GM18873 (cell line): Measurements from ENCODE around the gene PSMC5.

Experiments
- ATAC-seq: cut with Tn5 transposase; IDR thresholded peaks from one replicate; pipeline ENCODE4 v1.9.1; 2021; ENCODE audit warnings: mild to moderate bottlenecking, moderate library complexity, moderate number of reproducible peaks; ENCODE audit not compliant: unreplicated experiment, low FRiP score

The PSMC5 gene

DNA sequence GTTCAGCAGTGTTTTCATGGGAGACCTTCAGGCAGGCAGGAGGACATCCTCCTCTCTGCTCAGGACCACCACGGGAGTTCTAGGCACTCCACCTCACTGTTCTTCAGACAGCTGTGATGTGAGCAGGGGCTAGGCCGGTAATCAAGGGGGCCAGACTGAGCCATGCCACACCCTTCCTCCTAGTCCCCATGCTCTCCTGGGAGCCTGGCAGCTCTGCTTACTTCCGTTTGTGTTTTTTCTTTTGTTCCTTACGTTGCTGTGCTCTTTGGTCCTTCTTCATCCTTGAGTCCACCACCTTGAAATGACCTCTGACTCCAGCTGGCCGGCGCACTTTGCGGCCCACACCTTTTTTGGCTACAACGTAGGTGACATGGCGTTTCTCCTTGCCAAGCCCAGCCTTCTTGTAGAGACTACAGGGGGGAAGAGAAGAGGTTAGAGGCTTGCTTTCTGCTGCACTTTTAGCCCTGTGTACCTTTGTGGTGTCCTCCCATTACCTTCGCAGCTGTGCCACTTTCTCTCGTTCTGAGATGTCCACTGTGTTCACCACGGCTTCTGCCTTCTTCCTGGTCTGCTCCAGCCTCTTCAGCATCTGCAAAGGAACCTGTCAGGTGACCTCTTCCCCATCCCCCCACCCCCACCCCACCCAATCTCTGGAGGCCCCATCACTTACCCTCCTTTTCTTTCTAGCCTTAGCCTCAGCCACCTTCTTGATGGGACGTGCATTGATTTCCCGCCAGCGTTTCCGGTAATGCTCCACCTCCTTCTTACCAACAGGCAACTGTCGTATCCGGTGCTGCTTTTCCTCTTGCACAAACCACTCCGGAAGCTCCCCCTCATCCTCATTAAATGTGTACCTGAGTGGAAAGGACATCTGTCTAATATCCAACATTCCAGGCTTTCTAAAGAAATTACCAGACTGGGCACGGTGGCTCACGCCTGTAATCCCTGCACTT, 7.4 kb upstream of the PSMC5 start:
- ATAC-seq: no peak

DNA sequence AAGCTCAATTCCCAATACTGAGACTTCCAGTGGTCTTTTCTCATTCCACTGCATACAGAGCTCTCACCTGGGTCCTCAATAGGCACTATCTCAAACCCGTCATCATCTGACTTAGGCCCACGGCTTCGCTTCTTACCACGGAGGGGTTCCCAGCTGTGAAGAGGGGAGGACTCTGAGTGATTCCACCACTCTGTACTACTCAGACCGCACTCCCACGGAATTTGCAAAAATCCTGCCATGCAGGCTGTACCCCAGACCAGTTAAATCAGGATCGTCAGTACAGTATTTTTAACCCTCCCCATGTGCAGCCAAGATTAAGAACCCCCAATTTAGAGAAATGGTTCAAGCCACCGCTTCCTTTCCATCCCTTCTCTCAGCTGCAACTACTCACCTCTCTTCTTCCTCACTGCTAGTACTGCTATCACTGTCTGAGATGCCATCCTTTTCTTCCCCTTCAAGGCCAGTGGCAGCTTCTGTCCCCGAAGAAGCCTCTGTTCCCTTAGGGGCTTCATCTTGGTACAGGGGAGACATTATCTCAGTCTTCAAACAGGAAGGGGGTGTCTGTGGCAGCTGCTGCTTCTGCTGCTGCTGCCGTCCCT, 6.2 kb upstream of the PSMC5 start:
- no peak for ATAC-seq

DNA sequence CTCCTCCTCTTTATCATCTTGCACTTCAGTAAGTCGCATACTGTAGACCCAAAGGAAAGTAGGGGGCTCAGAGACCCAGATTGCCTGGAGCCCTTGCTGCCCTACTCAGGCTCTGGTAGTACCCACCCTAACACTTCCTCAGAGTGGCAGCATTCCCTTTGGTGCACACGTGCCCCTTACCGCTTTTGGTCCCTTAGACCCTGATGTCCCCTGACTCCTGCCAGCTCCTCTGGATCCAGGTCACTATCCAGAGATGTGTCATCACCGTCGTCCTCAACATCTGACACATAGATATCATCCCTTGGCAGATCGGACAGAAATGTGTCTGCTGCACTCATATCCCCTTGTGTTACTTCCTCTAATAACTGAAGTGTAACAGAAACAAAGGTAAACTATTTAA, 5.4 kb upstream of the PSMC5 start:
- ATAC-seq: no peak

DNA sequence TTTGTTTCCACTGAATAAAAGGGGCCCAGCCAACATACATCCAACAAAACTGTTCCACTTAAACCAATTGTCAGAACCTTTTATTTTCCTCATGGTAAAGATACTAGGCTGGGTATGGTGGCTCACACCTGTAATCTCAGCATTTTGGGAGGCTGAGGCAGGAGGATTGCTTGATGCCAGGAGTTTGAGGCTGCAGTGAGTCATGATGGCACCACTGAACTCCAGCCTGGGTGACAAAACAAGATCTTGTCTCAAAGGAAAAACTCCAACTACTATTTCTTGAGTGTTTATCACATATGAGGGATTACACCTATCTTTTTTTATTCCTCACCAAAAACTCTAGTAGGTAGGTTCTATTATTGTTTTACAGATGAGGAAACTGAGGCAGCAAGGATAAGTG, 4.7 kb upstream of the PSMC5 start:
- no peak for ATAC-seq

DNA sequence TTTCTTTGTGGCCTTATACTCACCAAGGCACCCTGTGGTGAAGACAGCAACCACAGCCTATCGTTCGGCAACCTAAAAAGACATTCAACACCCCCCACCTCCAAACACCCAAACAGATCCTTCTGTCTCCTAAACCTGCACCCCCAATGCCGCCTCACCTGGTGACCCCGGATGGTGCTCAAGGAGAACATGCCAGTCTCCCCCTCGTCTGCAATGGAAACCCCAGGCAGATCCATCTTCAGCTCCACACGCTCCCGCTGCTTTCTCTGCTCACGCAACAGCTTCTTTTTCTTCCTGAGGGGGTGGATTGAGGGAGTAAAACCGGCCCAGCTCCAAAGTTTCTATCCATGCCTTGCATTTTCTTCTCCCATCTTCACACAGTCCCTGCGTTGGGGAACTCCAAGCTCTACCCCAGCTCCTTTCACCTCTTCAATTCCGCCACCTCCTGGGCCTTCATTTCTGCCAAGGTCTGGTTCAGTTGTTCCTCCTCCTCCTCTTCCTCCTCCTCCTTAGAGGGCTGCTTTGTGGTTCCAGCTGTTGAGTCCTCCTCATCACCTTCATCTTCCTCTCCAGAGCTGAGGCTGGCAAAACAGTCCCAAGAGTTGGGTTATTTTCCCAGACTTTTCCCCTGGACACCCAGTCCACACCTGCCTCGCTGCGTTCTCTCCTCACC, 3.4 kb upstream of the PSMC5 start:
- no peak for ATAC-seq

DNA sequence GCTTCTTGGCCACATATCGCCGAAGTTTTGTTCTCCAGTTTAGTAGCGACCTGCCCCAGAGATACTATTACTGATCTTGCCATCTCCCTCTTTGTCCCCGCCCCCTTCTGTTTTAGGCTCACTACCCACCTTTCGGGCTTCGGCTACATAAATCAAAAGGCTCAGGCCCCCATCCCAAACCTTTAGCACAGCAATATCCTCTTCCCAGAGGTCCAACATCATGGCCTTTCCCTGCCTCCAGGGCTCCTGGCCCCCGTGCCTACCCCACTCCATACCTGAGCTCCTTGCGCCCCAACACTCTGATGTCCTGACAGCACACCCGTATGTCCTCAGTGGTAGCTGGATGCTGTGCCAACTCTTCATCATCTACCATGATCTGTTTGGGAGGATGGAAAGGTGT, 2.9 kb upstream of the PSMC5 start:
- no peak for ATAC-seq

GRCh38 chr17:63826468-63827001, 696 bp upstream of the PSMC5 start:
- ATAC-seq: no peak

DNA sequence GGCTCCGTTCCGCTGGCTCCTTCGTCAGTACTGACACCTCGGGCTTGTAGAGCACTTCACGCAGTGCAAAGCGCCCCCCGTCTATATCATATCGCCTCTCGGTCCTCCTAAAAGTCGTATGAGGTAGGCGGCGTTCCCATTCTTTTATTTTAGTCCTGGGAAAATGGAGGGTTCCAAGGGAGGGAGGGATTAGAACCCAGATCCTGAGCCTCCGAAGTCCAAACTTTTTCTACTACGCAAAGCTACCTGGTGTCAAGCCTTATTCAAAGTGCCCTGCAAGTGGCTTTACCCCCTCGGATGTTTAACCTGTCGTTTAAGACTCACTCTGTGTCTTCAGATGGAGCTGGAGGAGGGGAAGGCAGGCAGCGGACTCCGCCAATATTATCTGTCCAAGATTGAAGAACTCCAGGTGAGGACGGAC, 580 bp downstream of the PSMC5 start:
- ATAC-seq: no peak

- no peak for ATAC-seq
These were observed 1.7 kb downstream of the PSMC5 start for GRCh38 chr17:63828936-63829335.

DNA sequence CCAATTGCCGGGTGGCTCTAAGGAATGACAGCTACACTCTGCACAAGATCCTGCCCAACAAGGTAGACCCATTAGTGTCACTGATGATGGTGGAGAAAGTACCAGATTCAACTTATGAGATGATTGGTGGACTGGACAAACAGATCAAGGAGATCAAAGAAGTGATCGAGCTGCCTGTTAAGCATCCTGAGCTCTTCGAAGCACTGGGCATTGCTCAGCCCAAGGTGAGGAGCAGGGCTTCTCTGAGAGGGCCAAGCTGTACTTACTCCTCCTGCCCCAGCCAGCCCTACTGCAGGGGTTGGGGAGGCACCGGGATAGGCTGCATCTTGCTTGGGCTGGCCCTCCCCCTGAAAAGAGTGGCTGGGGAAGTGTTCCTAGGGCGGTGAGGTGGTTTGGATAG, 3.0 kb downstream of the PSMC5 start:
- no peak for ATAC-seq

- ATAC-seq: no peak
These were observed 3.8 kb downstream of the PSMC5 start for GRCh38 chr17:63830904-63831491.

DNA sequence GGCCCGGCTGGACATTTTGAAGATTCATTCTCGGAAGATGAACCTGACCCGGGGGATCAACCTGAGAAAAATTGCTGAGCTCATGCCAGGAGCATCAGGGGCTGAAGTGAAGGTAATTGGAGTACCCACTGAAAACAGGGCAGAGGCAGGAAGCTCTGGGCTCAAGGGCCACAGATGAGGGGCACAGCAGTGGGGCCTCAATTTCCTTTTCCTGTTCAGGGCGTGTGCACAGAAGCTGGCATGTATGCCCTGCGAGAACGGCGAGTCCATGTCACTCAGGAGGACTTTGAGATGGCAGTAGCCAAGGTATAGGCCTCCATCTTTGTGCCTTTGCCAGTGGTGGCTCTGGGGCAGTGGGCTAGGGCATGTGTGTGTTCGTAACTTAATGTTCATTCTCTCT, 4.3 kb downstream of the PSMC5 start:
- ATAC-seq: no peak

DNA sequence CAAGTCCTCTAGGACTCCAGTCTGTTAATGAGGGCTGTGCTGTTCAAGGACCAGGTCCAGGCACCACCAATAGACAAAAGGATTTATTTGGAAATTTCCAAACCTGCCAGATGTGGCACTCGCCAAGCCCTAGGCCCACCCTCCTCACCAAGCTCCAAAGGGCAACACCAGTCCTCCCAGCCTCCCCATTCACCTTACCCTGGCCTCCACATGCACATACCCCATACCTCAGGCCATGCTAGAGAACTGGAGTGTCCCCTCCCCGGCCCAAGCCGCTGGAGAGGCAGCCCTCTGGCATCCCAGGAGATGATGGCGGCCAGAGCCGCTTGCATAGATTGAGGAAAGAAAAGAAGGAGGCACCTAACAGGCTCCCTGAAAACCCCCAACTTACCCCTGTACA, 4.8 kb downstream of the PSMC5 start:
- ATAC-seq: no peak

DNA sequence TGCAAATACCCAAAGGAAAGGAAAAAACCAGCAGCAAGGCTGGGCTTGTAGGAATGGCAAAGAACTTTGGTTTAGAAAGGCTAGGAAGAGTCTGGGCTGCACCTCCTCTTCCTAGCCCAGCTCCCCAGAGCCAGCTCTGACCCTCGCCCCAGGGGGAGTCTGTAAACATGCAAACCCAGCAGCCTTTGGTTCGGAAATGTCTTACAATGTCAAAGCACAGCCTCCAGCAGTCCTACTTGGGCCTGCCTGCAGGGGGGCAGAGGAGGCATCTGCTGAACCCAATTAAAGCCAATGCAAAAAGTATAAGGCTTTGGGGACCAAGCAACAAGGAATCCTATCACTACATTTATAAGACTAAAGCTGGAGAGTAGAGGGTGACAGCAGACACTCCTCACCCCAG, 5.2 kb downstream of the PSMC5 start:
- ATAC-seq: no peak

GRCh38 chr17:63833026-63833740, 6.0 kb downstream of the PSMC5 start:
- ATAC-seq: no peak

DNA sequence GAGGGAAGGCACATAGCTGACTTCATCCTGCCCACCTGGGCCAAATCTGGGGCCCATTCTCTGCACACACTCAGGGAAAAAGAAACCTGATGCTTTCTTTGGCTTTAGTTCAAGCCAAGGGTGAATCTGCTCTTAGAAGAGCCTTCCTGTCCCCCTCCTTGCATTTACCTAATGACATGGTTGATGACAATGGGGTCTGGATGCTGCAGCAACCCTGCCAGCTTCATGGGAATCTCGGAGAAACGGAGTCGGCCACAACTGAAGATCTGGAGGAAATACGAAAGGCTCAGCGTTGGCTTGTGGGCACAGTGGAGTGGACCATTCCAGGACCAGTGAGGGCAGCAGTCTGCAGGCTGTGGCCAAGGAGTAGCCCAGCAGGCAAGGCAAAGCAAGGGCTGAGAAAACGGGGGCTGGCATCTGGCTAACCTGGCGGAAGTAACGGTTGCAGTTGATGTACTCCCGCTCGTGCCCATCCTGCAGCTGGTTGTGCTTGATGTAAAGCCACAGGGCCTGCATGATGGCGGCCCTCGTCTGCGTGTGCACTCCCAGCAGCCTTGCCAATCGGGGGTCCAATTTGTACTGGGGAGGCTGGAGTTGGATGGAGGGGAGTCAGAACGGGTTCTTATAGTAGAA, 6.6 kb downstream of the PSMC5 start:
- ATAC-seq: no peak

GRCh38 chr17:63834431-63835166, 7.4 kb downstream of the PSMC5 start:
- ATAC-seq: peak; percentile 44

GRCh38 chr17:63835167-63835720, 8.0 kb downstream of the PSMC5 start:
- no peak for ATAC-seq

DNA sequence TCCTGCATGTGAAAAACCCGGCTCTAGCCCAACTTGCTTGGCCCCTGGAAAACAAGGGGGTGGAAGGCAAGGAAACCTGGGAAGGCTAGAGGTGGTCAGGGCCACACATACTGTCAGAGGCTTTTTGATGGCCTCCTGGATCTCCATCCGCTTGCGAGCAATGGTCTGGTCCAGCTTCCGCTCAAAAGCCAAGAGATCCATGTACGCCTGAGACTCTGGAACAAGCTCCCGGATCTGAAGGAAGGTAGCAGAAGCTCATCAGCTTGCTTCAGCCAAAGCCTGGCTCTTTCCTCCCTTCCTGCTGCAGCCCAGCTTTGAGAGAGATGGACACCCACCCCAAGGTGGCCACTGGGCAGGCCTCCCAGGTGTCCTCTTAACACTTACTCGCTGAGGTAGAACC, 9.6 kb downstream of the PSMC5 start:
- no peak for ATAC-seq
